Activated CD4-positive, alpha-beta memory T cell treated with anti-CD3 and anti-CD28 coated beads, Interleukin-2, amount 10 ng/mL, durations not matched to agents 7 days and 5 days (primary cell): Measurements from ENCODE around the gene MIS12. TPM values are rescaled to one million over a fixed set of nuclear protein-coding genes. Genes with fewer than 3 reads are reported as not detected.
A peak's percentile ranks its signal among the peaks of the same experiment; 100 is the strongest.

ENCODE experiments used
- CTCF ChIA-PET: fragments of 350-600 bp; sonication (Branson Sonifier 250); formaldehyde crosslinking; loops from one replicate; lab custom pipeline; 2021; ENCODE audit warnings: antibody characterized with exemption, inconsistent platforms; lab: Charles Lee
- POLR2A ChIA-PET: fragments of 350-600 bp; sonication (Branson Sonifier 250); formaldehyde crosslinking; loops from one replicate; lab custom pipeline; 2021; ENCODE audit warnings: antibody characterized with exemption; lab: Charles Lee
- DNase-seq: peaks from one replicate; pipeline ENCODE4 v3.0.0-alpha.2; 2020
- H3K27ac Mint-ChIP-seq: one replicate; pipeline ENCODE4 v1.8.0; 2021; ENCODE audit warnings: mild to moderate bottlenecking, mixed read lengths
- H3K27me3 Mint-ChIP-seq: one replicate; pipeline ENCODE4 v1.8.0; 2021; ENCODE audit warnings: mixed read lengths
- H3K36me3 Mint-ChIP-seq: one replicate; pipeline ENCODE4 v1.8.0; 2021; ENCODE audit warnings: low read depth, mixed read lengths
- H3K4me1 Mint-ChIP-seq: one replicate; pipeline ENCODE4 v1.8.0; 2021; ENCODE audit warnings: mixed read lengths
- H3K4me3 Mint-ChIP-seq: one replicate; pipeline ENCODE4 v1.8.0; 2021; ENCODE audit warnings: mild to moderate bottlenecking, mixed read lengths
- H3K9me3 Mint-ChIP-seq: one replicate; pipeline ENCODE4 v1.8.0; 2021; ENCODE audit warnings: mixed read lengths
- total RNA-seq, 2 experiments: library from RNA; stranded (reverse); gene quantifications; one replicate each; pipeline ENCODE4 v1.2.3, GENCODE V29; 2021

Gene MIS12
- total RNA-seq, 2 experiments from 2014 or later, result 28.7 to 29.0 TPM

GRCh38 chr17:5500589-5501391 is 14.4 kb downstream of the MIS12 start:
- peak; percentile 73 for DNase-seq
- CTCF ChIA-PET, result interaction anchor here (1.0 to 1.3 kb wide), 3 partner anchors 10 to 62 kb away, joined by 3 to 5 read pairs (median 5); partner anchors contain the start of genes C1QBP, DERL2 and MIS12
- H3K4me3 Mint-ChIP-seq, result peak overlapping the region; percentile 80

GRCh38 chr17:5501685-5502084 is 15.3 kb downstream of the MIS12 start:
- POLR2A ChIA-PET, result interaction anchor here (2.5 kb wide), 1 partner anchor 15 kb away, joined by 33 read pairs; the partner anchor contains the start of genes DERL2 and MIS12
- Mint-ChIP-seq H3K9me3 (no peaks in the 10 kb centered on the region), H3K27ac (no peak overlapping the region), H3K4me1 (peaks cover 20% of the 10 kb centered on the region), H3K27me3 (peaks cover 10% of the 10 kb centered on the region), H3K36me3 (peaks cover 30% of the 10 kb centered on the region), H3K4me3 (peak overlapping the region; percentile 30)
- CTCF ChIA-PET, result interaction anchor here (1.0 kb wide), 1 partner anchor 16 kb away, joined by 3 read pairs; the partner anchor contains the start of genes DERL2 and MIS12
- no peak for DNase-seq

More at GRCh38 chr17:5500589-5501391, 14.4 kb downstream of the MIS12 start:
- POLR2A ChIA-PET, result interaction anchor here (1.2 to 2.5 kb wide), 3 partner anchors 15 to 62 kb away, joined by 3 to 33 read pairs (median 3); partner anchors contain the start of genes C1QBP, DERL2 and MIS12
- Mint-ChIP-seq H3K27me3 (peaks cover 10% of the 10 kb centered on the region), H3K4me1 (peaks cover 20% of the 10 kb centered on the region), H3K9me3 (no peaks in the 10 kb centered on the region), H3K36me3 (peaks cover 30% of the 10 kb centered on the region), H3K27ac (no peak overlapping the region)

GRCh38 chr17:5502552-5502951 is 16.2 kb downstream of the MIS12 start:
- DNase-seq, result no peak
- peaks cover 32% of the 10 kb centered on the region for H3K36me3 Mint-ChIP-seq
- no peak overlapping the region for H3K4me3 Mint-ChIP-seq
- H3K9me3 Mint-ChIP-seq, result no peaks in the 10 kb centered on the region
- ChIA-PET POLR2A (interaction anchor here (1.1 to 1.8 kb wide), 2 partner anchors 16 to 17 kb away, joined by 4 to 5 read pairs; partner anchors contain the start of gene DERL2), CTCF (no interaction called here)
- H3K27ac Mint-ChIP-seq, result no peak overlapping the region
- H3K27me3 Mint-ChIP-seq, result peaks cover 6% of the 10 kb centered on the region
- H3K4me1 Mint-ChIP-seq, result peaks cover 20% of the 10 kb centered on the region

- Mint-ChIP-seq H3K4me3 (no peak overlapping the region), H3K27ac (no peak overlapping the region), H3K9me3 (no peaks in the 10 kb centered on the region), H3K36me3 (peaks cover 34% of the 10 kb centered on the region), H3K4me1 (peaks cover 4% of the 10 kb centered on the region), H3K27me3 (no peaks in the 10 kb centered on the region)
- no peak for DNase-seq
- CTCF ChIA-PET, result interaction anchor here (0.7 kb wide), 1 partner anchor 1308 kb away, joined by 3 read pairs; no protein-coding TSS in a partner anchor
- POLR2A ChIA-PET, result no interaction called here
Observed at GRCh38 chr17:5506307-5506706, 19.9 kb downstream of the MIS12 start.

GRCh38 chr17:5508810-5509209 is 22.4 kb downstream of the MIS12 start:
- Mint-ChIP-seq H3K36me3 (peaks cover 43% of the 10 kb centered on the region), H3K27me3 (no peaks in the 10 kb centered on the region), H3K4me1 (peaks cover 24% of the 10 kb centered on the region), H3K4me3 (no peak overlapping the region), H3K9me3 (no peaks in the 10 kb centered on the region), H3K27ac (no peak overlapping the region)
- POLR2A ChIA-PET, result no interaction called here
- no peak for DNase-seq
- CTCF ChIA-PET, result no interaction called here

- H3K27ac Mint-ChIP-seq, result no peak overlapping the region
- H3K9me3 Mint-ChIP-seq, result peaks cover 2% of the 10 kb centered on the region
Observed at GRCh38 chr17:5509482-5509881, 23.1 kb downstream of the MIS12 start.

GRCh38 chr17:5510771-5511170 is 24.4 kb downstream of the MIS12 start:
- Mint-ChIP-seq H3K4me3 (no peak overlapping the region), H3K27me3 (no peaks in the 10 kb centered on the region), H3K9me3 (peaks cover 2% of the 10 kb centered on the region), H3K4me1 (peaks cover 33% of the 10 kb centered on the region), H3K36me3 (peaks cover 59% of the 10 kb centered on the region), H3K27ac (no peak overlapping the region)
- ChIA-PET CTCF (no interaction called here), POLR2A (no interaction called here)
- no peak for DNase-seq

More at GRCh38 chr17:5509482-5509881, 23.1 kb downstream of the MIS12 start:
- H3K36me3 Mint-ChIP-seq, result peaks cover 46% of the 10 kb centered on the region
- CTCF ChIA-PET, result no interaction called here
- H3K4me3 Mint-ChIP-seq, result no peak overlapping the region
- no peaks in the 10 kb centered on the region for H3K27me3 Mint-ChIP-seq
- POLR2A ChIA-PET, result no interaction called here
- DNase-seq, result no peak
- H3K4me1 Mint-ChIP-seq, result peaks cover 29% of the 10 kb centered on the region

- Mint-ChIP-seq H3K36me3 (peaks cover 66% of the 10 kb centered on the region), H3K27ac (peak overlapping the region; percentile 4), H3K27me3 (no peaks in the 10 kb centered on the region), H3K4me1 (peaks cover 33% of the 10 kb centered on the region), H3K4me3 (no peak overlapping the region), H3K9me3 (peaks cover 2% of the 10 kb centered on the region)
- CTCF ChIA-PET, result no interaction called here
- no peak for DNase-seq
- POLR2A ChIA-PET, result no interaction called here
Observed at GRCh38 chr17:5511401-5512225, 25.2 kb downstream of the MIS12 start.

- DNase-seq, result no peak
- H3K4me1 Mint-ChIP-seq, result peaks cover 33% of the 10 kb centered on the region
- ChIA-PET POLR2A (no interaction called here), CTCF (no interaction called here)
- H3K27me3 Mint-ChIP-seq, result no peaks in the 10 kb centered on the region
- no peak overlapping the region for H3K27ac Mint-ChIP-seq
- peaks cover 76% of the 10 kb centered on the region for H3K36me3 Mint-ChIP-seq
- peaks cover 2% of the 10 kb centered on the region for H3K9me3 Mint-ChIP-seq
- H3K4me3 Mint-ChIP-seq, result no peak overlapping the region
Observed at GRCh38 chr17:5513628-5514027, 27.3 kb downstream of the MIS12 start.

GRCh38 chr17:5514976-5515375 is 28.6 kb downstream of the MIS12 start:
- H3K36me3 Mint-ChIP-seq, result peaks cover 68% of the 10 kb centered on the region
- CTCF ChIA-PET, result no interaction called here

GRCh38 chr17:5516060-5516792 is 29.9 kb downstream of the MIS12 start:
- CTCF ChIA-PET, result no interaction called here
- Mint-ChIP-seq H3K27me3 (no peaks in the 10 kb centered on the region), H3K4me3 (no peak overlapping the region), H3K36me3 (peaks cover 76% of the 10 kb centered on the region), H3K9me3 (peaks cover 2% of the 10 kb centered on the region), H3K4me1 (peaks cover 33% of the 10 kb centered on the region), H3K27ac (no peak overlapping the region)
- DNase-seq, result no peak
- POLR2A ChIA-PET, result interaction anchor here (0.9 kb wide), 1 partner anchor 16 kb away, joined by 3 read pairs; no protein-coding TSS in a partner anchor

More at GRCh38 chr17:5514976-5515375, 28.6 kb downstream of the MIS12 start:
- H3K27me3 Mint-ChIP-seq, result no peaks in the 10 kb centered on the region
- POLR2A ChIA-PET, result interaction anchor here (0.8 kb wide), 1 partner anchor 17 kb away, joined by 3 read pairs; no protein-coding TSS in a partner anchor
- H3K9me3 Mint-ChIP-seq, result peaks cover 2% of the 10 kb centered on the region
- no peak for DNase-seq
- peaks cover 33% of the 10 kb centered on the region for H3K4me1 Mint-ChIP-seq
- no peak overlapping the region for H3K4me3 Mint-ChIP-seq
- H3K27ac Mint-ChIP-seq, result no peak overlapping the region

GRCh38 chr17:5522476-5522875 is 36.1 kb downstream of the MIS12 start:
- ChIA-PET POLR2A (interaction anchor here (1.3 kb wide), 1 partner anchor 36 kb away, joined by 6 read pairs; the partner anchor contains the start of genes DERL2 and MIS12), CTCF (no interaction called here)
- Mint-ChIP-seq H3K4me1 (peaks cover 10% of the 10 kb centered on the region), H3K27ac (no peak overlapping the region), H3K27me3 (no peaks in the 10 kb centered on the region), H3K4me3 (no peak overlapping the region), H3K9me3 (no peaks in the 10 kb centered on the region), H3K36me3 (peaks cover 64% of the 10 kb centered on the region)
- no peak for DNase-seq
